ENCODE data around the gene MAPK9. TPM values are rescaled to one million over a fixed set of nuclear protein-coding genes. Genes with fewer than 3 reads are reported as not detected.

Gene MAPK9
- total RNA-seq, 1 experiment from 2014 or later = 38.6 TPM

- H3K14ac ChIP-seq (ENCODE audit: insufficient read depth, low read length) = no peak overlapping the region
- no peak for DNase-seq
- no CpG with 5 or more reads among the region's 34 CpGs for WGBS (ENCODE audit: extremely low coverage, insufficient read length, low lambda C conversion rate)
- no peak overlapping the region for H3T11ph ChIP-seq (ENCODE audit: low read length)
- H4K91ac ChIP-seq (ENCODE audit: insufficient read length, low read depth, low read length) = no peak overlapping the region
- H3K18ac ChIP-seq (ENCODE audit: insufficient read length, low read depth, low read length) = no peak overlapping the region
- no peaks in the 10 kb centered on the region for H3K9me3 ChIP-seq (ENCODE audit: control insufficient read depth, low read depth, low read length)
- no peak overlapping the region for H2BK5ac ChIP-seq (ENCODE audit: insufficient read length, low read length)
- no peak overlapping the region for H2BK12ac ChIP-seq (ENCODE audit: insufficient read length, low read depth, low read length)
- H3K27me3 ChIP-seq (ENCODE audit: insufficient read depth, low read length) = no peaks in the 10 kb centered on the region
- Mint-ChIP-seq H3K36me3 (ENCODE audit: insufficient read depth in 1 of 3, low read depth in 3 of 3) (no peaks in the 10 kb centered on the region; a peak in 2 of 7 replicates), H3K27ac (no peak overlapping the region), H3K4me3 (no peak overlapping the region), H3K4me1 (peaks cover 0 to 2% of the 10 kb centered on the region in 2 experiments; a peak in 1 of 4 replicates), H3K27me3 (ENCODE audit: low read depth) (peaks cover 23% of the 10 kb centered on the region), H3K9me3 (peaks cover 21 to 24% of the 10 kb centered on the region in 2 experiments)
- no peak overlapping the region for H3K56ac ChIP-seq (ENCODE audit: insufficient read length, low read depth, low read length)
- no peaks in the 10 kb centered on the region for H4K20me1 ChIP-seq (ENCODE audit: control insufficient read depth, insufficient read depth, insufficient read length)
- no peaks in the 10 kb centered on the region for H3K79me1 ChIP-seq (ENCODE audit: insufficient read depth, low read depth, low read length, poor library complexity, severe bottlenecking)
- no peaks in the 10 kb centered on the region for H3K79me2 ChIP-seq (ENCODE audit: insufficient read depth, low read length)
- H2AK5ac ChIP-seq (ENCODE audit: insufficient read length, low read length) = no peak overlapping the region
- TF ChIP-seq, protein P1, sequence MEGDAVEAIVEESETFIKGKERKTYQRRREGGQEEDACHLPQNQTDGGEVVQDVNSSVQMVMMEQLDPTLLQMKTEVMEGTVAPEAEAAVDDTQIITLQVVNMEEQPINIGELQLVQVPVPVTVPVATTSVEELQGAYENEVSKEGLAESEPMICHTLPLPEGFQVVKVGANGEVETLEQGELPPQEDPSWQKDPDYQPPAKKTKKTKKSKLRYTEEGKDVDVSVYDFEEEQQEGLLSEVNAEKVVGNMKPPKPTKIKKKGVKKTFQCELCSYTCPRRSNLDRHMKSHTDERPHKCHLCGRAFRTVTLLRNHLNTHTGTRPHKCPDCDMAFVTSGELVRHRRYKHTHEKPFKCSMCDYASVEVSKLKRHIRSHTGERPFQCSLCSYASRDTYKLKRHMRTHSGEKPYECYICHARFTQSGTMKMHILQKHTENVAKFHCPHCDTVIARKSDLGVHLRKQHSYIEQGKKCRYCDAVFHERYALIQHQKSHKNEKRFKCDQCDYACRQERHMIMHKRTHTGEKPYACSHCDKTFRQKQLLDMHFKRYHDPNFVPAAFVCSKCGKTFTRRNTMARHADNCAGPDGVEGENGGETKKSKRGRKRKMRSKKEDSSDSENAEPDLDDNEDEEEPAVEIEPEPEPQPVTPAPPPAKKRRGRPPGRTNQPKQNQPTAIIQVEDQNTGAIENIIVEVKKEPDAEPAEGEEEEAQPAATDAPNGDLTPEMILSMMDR (conservative IDR thresholded peaks at IDR 0.05) = no peak
- no peak overlapping the region for H2BK15ac ChIP-seq (ENCODE audit: low read depth, low read length)
- no peak overlapping the region for H3K23ac ChIP-seq (ENCODE audit: insufficient read length, low read depth, low read length)
- no peak overlapping the region for H4K8ac ChIP-seq (replicated peaks; ENCODE audit: insufficient read length, low read depth, low read length)
- H2AFZ ChIP-seq (ENCODE audit: low read length) = no peak overlapping the region
- no peak overlapping the region for H2BK20ac ChIP-seq (ENCODE audit: low read depth, low read length, poor library complexity, severe bottlenecking)
- H3K27ac ChIP-seq (ENCODE audit: insufficient read length, low read depth, low read length) = no peak overlapping the region
- no peak overlapping the region for H4K5ac ChIP-seq (ENCODE audit: insufficient read length, low read depth, low read length)
- H3K9ac ChIP-seq (ENCODE audit: extremely low read depth, insufficient read length, low read length) = no peak overlapping the region
- H3K23me2 ChIP-seq (ENCODE audit: insufficient read length, low read depth, low read length, poor library complexity, severe bottlenecking) = no peaks in the 10 kb centered on the region
- H3K4me2 ChIP-seq (ENCODE audit: insufficient read depth, insufficient read length, low read length) = no peak overlapping the region
- no peak overlapping the region for H3K4ac ChIP-seq (ENCODE audit: low read depth, low read length)
- H3K4me1 ChIP-seq (ENCODE audit: insufficient read depth, low read length) = no peaks in the 10 kb centered on the region
- no peak overlapping the region for H2BK120ac ChIP-seq (ENCODE audit: low read depth, low read length, poor library complexity, severe bottlenecking)
These were observed 75.9 kb downstream of the MAPK9 start for GRCh38 chr5:180215783-180216630.

Data from H9 (cell line).